KMS-11 (cell line): ENCODE results near the gene OGA.

Experiments
- H2AFZ ChIP-seq: fragments of 200-600 bp; sonication (generic); 2 replicates; pipeline ENCODE4 v1.6.1; 2016; ENCODE audit warnings: antibody characterized with exemption, mixed run types, low read depth
- H3K27ac ChIP-seq: fragments of 200-600 bp; sonication (generic); 2 replicates; pipeline ENCODE4 v1.6.1; 2016; ENCODE audit warnings: mild to moderate bottlenecking, mixed run types
- H3K27me3 ChIP-seq: fragments of 200-600 bp; sonication (generic); 2 replicates; pipeline ENCODE4 v1.6.1; 2017; ENCODE audit warnings: mild to moderate bottlenecking, low read depth, mixed run types, moderate library complexity; ENCODE audit not compliant: insufficient read depth
- H3K36me3 ChIP-seq: fragments of 200-600 bp; sonication (generic); 2 replicates; pipeline ENCODE4 v1.6.1; 2017; ENCODE audit warnings: mild to moderate bottlenecking, mixed run types; ENCODE audit not compliant: insufficient read depth
- H3K4me1 ChIP-seq: fragments of 200-600 bp; sonication (generic); 2 replicates; pipeline ENCODE4 v1.6.1; 2016; ENCODE audit warnings: mild to moderate bottlenecking, low read depth, mixed run types; ENCODE audit not compliant: poor library complexity, severe bottlenecking
- H3K4me2 ChIP-seq: fragments of 200-600 bp; sonication (generic); 2 replicates; pipeline ENCODE4 v1.7.0; 2016; ENCODE audit warnings: mild to moderate bottlenecking, mixed run types
- H3K4me3 ChIP-seq: fragments of 200-600 bp; sonication (generic); IDR thresholded peaks from 2 replicates; pipeline ENCODE4 v1.6.1; 2017; ENCODE audit warnings: low read depth, low read length, mixed read lengths; ENCODE audit not compliant: insufficient read depth
- H3K79me2 ChIP-seq: fragments of 200-600 bp; sonication (generic); 2 replicates; pipeline ENCODE4 v1.6.1; 2016; ENCODE audit warnings: low read depth, mixed run types; ENCODE audit not compliant: insufficient read depth
- H3K9ac ChIP-seq: fragments of 200-600 bp; sonication (generic); 2 replicates; pipeline ENCODE4 v1.6.1; 2016; ENCODE audit warnings: mild to moderate bottlenecking, mixed run types
- H4K20me1 ChIP-seq: fragments of 200-600 bp; sonication (generic); 2 replicates; pipeline ENCODE4 v1.6.1; 2016; ENCODE audit warnings: mild to moderate bottlenecking, mixed run types; ENCODE audit not compliant: insufficient read depth
- CTCF ChIP-seq: fragments of 200-600 bp; sonication (generic); conservative IDR thresholded peaks from 2 replicates; pipeline ENCODE4 v1.6.1; 2017; ENCODE audit warnings: low read depth, mild to moderate bottlenecking, antibody characterized with exemption, low read length, moderate library complexity, mixed read lengths

The OGA gene

DNA sequence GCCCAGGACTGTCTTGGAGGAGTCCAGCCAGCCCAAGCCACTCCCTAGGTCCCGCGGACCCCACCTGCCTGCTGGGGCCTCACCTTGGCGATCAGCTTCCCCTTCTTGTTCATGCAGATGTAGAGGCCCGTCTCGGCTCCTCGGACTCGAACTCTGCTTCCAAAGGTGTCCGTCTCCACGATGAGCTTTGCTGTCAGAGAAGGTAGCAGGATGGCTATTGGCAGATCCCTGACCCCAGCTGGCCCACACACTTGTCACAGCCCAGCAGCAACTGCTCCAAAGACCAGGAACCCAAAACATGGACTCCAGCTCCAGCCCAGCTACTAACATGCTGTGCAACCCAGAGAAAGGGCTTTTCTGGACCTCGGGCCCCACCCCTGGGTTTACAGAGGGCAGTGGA is 46.9 kb downstream of the OGA start:
- TF ChIP-seq CTCF, result no peak
- no peaks in the 10 kb centered on the region for H4K20me1 ChIP-seq
- no peak overlapping the region for H3K27ac ChIP-seq
- H3K79me2 ChIP-seq, result no peaks in the 10 kb centered on the region
- no peaks in the 10 kb centered on the region for H3K4me1 ChIP-seq
- no peak overlapping the region for H3K4me3 ChIP-seq
- H3K36me3 ChIP-seq, result no peaks in the 10 kb centered on the region
- no peak overlapping the region for H2AFZ ChIP-seq
- H3K27me3 ChIP-seq, result peaks cover 22% of the 10 kb centered on the region
- H3K4me2 ChIP-seq, result no peak overlapping the region
- no peak overlapping the region for H3K9ac ChIP-seq

DNA sequence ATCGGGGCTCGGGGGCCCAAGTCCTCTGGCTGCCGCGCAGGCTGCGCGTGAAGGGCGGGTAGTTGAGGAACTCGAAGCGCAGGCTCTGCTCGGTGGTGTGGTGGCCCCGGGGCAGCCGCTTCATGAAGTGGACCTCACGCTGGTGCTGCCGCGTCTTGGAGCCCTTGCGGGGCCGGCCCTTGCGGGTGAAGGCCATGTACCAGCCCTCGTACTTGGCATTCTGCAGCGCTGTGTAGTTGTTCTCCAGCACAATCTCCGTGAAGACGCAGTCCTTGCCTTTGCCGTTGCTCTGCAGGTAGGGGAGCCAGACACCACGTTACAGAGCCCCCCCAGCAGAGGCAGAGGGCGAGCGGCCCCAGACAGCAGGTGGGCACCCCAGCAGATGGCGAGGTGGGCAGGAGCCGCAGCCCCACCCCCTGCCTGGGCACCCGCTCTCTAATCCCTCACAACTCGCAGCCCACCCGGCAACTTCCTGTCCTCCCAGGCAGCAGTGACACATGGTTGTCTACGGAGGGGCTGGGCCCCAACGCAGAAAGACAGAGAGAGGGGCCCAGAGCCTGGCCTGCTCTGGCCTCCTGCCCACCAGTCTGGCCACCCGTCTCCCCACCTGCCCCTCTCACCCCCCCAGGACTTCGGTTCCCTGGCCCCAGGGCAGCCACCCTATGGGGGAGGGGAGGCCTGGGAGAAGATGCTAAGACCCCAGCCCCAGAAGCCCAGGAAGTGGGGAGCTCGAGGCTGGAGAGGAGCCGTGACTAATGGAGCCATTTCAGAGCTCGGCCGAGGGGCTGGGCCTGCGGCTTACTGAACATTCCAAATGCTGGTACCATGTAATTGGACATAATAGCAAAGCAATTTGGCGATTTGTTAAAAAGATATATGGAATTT is 47.7 kb downstream of the OGA start:
- Histone ChIP-seq H3K4me2 (no peak overlapping the region), H2AFZ (no peak overlapping the region), H3K4me3 (no peak overlapping the region), H3K9ac (no peak overlapping the region), H3K27ac (no peak overlapping the region), H3K79me2 (no peaks in the 10 kb centered on the region), H4K20me1 (no peaks in the 10 kb centered on the region), H3K36me3 (no peaks in the 10 kb centered on the region), H3K27me3 (peaks cover 22% of the 10 kb centered on the region), H3K4me1 (no peaks in the 10 kb centered on the region)
- no peak for TF ChIP-seq CTCF

DNA sequence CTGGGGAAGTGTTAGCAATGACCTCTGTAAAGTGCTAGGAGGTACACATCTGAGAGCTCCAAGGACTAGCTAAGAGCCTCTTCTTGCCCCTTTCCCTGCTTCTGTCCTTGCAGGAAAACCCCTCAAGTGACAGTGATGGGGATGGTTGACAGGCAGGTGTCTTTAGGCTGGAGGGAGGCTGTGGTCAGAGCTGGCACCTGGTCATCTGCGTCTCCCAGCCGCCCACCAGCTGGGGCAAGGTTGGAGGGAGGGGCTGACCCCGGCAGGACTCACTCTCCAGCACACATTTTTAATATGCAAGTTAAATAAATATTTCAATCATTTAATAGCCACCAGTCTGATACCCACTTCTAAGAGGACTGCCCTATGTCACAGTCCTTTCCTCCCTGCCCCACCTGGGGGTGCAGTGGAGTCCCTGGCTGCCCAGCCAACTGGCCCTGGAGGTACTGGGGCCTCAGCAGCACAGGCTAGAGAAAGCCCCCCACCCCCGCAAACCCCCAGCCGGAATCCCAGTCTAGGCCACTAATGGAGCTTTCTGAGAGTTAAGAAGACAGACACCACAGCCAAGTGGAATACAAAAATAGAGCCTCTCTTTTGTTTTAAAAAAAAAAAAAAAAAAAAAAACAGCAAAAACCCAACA is 48.6 kb downstream of the OGA start:
- Histone ChIP-seq H3K79me2 (no peaks in the 10 kb centered on the region), H2AFZ (no peak overlapping the region), H3K9ac (no peak overlapping the region), H3K4me3 (no peak overlapping the region), H3K4me1 (no peaks in the 10 kb centered on the region), H3K27me3 (peaks cover 13% of the 10 kb centered on the region), H3K27ac (no peak overlapping the region), H4K20me1 (no peaks in the 10 kb centered on the region), H3K4me2 (no peak overlapping the region), H3K36me3 (no peaks in the 10 kb centered on the region)
- no peak for TF ChIP-seq CTCF

DNA sequence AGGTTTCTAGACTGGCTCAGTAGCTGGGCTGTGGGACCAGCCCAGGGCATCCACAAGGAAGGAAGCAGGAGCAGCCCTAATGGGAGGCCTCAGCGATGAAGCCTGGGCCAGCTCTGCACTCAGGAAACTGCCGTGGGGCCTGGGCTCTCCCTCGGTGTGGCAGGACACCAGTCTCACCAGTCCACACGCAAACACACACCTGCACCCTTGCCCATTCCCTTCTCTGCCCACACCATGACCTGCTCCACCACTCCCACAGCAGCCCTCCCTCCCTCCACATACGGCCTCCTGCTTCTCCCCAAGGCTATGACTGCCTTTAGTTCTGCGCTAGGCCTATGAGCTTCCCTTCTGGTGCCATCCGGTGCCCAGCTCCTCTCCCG is 49.5 kb downstream of the OGA start:
- H3K79me2 ChIP-seq, result no peaks in the 10 kb centered on the region
- peaks cover 5% of the 10 kb centered on the region; the same call in 1 of the 2 replicates for H3K27me3 ChIP-seq
- no peak overlapping the region for H3K4me2 ChIP-seq
- no peak for TF ChIP-seq CTCF
- no peaks in the 10 kb centered on the region for H3K4me1 ChIP-seq
- no peak overlapping the region for H3K9ac ChIP-seq
- no peak overlapping the region for H3K27ac ChIP-seq
- no peaks in the 10 kb centered on the region for H3K36me3 ChIP-seq
- no peaks in the 10 kb centered on the region for H4K20me1 ChIP-seq
- no peak overlapping the region for H2AFZ ChIP-seq
- H3K4me3 ChIP-seq, result no peak overlapping the region
